ENCODE data around the gene SYDE1.

DNA sequence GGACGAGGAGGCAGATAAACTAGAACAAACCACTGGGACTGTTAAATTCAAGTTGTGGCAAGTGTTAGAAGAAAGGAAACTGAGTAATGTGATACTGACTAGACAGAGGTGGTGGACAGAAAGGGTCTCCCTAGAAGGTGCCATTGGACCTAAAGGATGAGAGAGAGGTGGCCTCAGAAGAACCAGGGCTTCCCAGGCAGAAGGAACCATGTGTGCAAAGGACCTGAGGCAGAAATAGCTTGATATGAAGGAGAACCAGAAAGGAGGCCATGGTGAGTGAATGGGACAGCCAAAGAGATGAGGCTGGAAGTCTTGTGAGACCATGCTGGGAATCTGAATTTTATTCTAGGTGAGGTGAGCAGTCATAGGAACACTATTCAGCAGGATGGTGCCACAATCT lies 2.8 kb upstream of the SYDE1 start:
- TF ChIP-seq ATF2 (CRISPR knock-in tag; IDR thresholded peaks at IDR 0.05; ENCODE audit: borderline replicate concordance, low read depth) (no peak), ZBTB21 (CRISPR knock-in tag; IDR thresholded peaks at IDR 0.05; ENCODE audit: borderline replicate concordance) (no peak), TP53 (CRISPR knock-in tag; IDR thresholded peaks at IDR 0.05) (no peak), JUN (CRISPR knock-in tag; IDR thresholded peaks at IDR 0.05) (no peak)
- TF ChIP-seq, protein P1, sequence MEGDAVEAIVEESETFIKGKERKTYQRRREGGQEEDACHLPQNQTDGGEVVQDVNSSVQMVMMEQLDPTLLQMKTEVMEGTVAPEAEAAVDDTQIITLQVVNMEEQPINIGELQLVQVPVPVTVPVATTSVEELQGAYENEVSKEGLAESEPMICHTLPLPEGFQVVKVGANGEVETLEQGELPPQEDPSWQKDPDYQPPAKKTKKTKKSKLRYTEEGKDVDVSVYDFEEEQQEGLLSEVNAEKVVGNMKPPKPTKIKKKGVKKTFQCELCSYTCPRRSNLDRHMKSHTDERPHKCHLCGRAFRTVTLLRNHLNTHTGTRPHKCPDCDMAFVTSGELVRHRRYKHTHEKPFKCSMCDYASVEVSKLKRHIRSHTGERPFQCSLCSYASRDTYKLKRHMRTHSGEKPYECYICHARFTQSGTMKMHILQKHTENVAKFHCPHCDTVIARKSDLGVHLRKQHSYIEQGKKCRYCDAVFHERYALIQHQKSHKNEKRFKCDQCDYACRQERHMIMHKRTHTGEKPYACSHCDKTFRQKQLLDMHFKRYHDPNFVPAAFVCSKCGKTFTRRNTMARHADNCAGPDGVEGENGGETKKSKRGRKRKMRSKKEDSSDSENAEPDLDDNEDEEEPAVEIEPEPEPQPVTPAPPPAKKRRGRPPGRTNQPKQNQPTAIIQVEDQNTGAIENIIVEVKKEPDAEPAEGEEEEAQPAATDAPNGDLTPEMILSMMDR (IDR thresholded peaks at IDR 0.05) = no peak
